ENCODE results near the gene VPS25.

DNA sequence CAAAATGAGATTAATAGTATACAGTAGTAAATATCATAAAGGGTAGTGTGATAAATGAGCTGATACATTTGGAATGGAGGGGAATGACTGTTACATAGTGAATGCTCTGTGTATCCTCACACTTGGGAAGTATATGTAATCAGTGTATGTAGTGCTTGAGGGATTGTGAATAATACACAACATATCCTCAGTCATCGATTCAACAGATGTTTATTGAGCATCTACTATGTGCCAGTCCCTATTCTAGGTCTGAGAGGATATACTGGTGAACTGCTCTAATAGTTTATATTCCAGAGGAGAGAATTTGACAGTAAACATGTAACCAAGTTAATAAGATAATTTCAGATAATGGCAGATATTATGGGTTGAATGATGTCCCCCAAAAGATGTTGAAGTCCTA is 54.2 kb downstream of the VPS25 start:
- TF ChIP-seq CTCF (IDR thresholded peaks at IDR 0.05; ENCODE audit: low read depth, low read length, poor library complexity, severe bottlenecking) (no peak), EZH2phosphoT487 (IDR thresholded peaks at IDR 0.05; ENCODE audit: borderline replicate concordance, low read length) (no peak)
